RKO (cell line): Measurements from ENCODE around the gene HSPD1.
A peak's percentile ranks its signal among the peaks of the same experiment; 100 is the strongest.

ENCODE experiments used
- DNase-seq: peaks from one replicate; pipeline ENCODE4 v3.0.0-alpha.2; 2016; ENCODE audit warnings: low spot score

The HSPD1 gene

DNA sequence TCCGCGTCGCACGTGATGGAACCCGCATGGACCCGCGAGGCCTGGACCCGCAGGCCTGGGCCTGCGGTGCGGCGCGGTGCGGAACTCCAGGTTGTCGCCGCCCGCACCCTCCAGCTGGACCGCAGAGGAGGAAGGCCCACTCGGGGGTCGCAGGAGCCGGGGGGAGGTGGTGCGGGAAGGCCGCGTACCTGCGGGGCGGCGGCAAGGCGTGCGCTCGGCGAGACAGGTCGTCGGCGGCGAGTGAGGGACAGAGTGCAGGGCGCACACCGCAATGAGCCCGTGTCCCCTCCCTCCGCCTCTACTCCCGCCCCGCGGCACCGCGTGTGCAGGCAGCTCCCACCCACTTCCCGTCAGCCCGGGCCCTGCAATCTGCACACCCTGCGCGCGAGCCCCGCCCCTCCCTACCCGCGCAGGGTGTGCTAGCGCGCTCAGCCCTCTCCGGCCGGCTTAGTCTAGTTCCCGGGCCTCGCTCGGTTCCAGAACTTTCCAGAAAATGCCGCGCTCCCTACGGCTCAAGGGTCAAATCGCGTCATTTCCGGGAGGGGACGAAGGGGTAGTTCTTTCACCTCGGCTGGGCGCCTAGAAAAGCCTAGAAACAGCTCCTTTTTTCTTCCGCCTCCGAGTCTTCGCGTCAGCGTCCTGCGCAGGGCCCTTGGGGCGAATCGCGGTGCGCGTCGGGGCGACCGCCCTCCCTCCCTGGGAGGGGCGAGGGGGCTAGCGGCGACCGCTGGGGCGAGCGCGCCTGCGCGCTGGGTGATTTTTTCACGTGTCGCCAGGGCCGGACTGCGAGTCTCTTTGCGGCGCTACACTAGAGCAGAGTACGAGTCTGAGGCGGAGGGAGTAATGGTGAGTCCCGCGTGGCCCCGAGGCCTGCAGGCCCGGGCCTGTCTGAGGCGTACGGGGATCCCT, at the start of gene HSPD1, which contains the start of gene HSPE1:
HSPD1 (minus strand) TSS at position 247 of the 909 bp plus-strand sequence. CDS start 992 bp downstream, outside the sequence.
HSPE1 (plus strand) TSS at position 786 of the 909 bp plus-strand sequence; CDS start at position 844, 58 bp downstream.
- DNase-seq, result peak; percentile 99

DNA sequence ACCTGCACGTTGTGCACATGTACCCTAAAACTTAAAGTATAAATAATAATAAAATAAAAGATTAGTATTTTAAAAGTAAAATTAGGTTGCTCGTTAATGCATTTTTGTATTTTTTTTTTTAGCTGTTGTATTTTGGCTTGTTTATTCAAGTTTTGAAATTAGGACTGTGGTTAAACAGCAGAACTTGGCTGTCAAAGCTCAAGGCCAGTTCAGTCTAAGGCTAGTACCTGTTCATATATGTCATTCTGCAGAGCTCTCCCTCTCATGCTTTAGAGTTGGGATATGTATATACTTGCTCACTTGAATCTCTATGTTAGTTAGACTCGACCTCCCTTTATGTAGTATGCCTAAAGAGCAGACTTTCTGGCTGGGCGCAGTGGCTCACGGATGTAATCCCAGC, 48.9 kb upstream of the HSPD1 start:
- DNase-seq, result no peak

DNA sequence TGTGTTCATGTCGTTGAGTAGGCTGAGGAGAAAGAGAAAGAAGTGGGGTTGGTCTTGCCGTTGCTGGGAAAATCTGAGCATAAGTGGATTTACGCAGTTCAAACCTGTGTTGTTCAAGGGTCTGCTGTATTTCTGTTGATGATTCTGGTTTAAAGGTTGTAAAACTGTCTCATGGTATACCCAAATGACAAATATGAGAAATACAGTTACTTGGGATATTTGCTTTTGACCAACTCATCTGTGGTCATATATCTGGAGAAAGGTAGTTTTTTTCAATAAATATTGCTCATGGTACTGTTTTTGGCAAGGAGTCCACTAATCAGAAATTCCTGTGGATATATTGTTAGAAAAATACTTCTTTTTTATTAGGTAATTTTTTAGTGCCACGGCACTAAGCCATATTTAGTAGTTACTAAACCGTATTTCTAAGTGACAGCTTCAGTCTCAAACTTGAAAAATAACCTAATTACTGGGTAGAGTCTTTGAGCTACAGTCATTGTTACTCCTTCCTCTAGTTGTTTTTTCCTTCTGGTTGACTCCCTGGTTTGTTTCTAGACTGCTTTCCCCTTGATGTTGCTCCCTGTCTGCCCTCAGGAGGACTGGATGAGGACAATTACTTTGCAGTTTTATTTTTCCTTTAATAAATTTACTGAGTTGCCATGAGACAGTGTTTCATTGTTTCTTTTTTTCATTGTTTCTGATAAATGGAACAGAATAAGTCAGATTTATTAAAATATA, 47.7 kb upstream of the HSPD1 start:
- no peak for DNase-seq

DNA sequence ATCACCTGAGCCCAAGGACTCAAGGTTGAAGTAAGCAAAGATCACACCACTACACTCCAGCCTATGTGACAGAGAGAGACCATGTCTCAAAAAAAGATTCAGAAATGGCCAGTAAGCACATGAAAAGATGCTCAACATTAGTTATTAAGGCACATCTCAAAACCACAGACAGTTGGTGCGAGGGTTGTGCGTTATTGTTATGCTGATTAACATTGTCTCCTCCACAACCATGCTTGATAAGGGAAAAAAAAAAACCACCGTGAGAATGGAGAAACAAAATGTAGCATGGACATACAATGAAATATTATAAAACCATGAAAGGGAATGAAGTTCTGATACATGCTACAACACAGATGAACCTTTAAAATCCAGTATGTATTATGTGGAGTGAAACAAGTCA, 43.6 kb upstream of the HSPD1 start:
- DNase-seq, result no peak

DNA sequence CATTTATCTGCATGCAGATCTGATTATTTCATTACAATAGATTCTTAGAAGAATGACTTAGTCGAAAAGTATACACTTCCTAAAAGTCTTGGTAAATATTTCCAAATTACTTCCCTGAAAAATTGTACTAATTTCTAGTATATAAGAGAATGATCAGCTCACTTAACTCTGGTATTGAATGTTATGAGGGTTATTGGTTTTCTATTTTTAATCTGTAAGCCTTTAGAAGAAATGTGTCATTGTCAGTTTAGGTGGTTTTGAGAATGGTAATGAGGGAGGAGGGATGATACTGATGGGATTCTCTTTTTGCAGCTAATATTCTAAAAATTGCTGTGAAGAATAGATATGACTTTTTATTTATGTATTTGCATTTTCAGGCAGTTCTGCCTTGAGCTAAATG, 40.1 kb upstream of the HSPD1 start:
- no peak for DNase-seq

DNA sequence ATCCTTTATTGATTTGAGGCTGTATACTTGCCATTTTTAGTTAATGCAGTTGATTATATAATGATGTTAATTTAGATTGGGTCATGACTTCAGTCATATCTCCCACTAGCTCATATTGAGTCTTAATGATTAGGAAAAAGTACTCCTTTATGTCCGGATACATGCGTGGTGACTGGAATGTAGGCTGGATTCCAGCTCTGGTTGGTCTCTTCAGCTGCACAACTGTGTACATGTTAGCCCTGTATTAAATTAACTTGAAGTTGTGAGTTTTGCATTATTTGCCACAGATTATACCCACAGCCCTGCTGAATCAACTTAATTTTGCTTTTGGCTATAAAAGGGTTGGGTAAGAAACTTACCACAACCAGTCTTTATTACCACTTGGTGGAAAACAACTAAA, 38.8 kb upstream of the HSPD1 start:
- no peak for DNase-seq

DNA sequence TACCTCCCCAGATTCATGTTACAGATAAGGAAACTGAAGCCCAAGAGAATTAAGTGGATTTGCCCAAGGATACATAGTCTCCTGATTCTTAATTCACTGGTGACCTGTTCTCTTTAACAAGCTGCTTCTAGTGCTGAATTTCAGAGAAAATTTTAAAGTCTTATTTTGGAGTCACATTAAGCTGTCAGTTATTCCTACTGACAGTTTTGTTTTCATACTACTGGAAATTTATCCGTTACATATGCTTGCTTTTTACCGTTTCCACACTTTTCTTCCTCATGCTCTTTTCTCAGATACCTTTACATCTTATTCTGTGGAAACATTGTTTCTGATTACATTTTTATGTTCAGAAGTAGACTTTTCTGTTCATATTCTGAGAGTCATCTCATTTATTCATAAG, 17.5 kb upstream of the HSPD1 start:
- peak; percentile 25 for DNase-seq

DNA sequence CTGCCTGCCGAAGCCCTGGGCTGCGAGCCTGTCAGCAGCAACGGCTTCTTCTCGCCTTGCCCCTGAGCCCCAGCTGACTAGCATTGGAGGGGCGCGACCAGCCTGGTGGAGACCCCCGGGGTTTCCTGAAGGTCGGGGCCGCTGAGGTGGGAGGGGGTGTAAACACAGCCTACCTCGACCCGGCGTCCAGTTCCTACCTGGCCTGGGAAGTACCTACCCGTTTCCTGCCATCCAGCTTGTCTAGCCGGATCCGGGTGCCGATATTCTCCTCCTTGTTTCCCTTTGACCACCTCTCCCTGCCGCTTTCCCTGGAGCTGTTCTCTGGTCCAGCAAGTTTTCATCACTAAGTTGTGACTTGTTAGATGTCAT, 16.7 kb upstream of the HSPD1 start:
- DNase-seq, result peak; percentile 59

DNA sequence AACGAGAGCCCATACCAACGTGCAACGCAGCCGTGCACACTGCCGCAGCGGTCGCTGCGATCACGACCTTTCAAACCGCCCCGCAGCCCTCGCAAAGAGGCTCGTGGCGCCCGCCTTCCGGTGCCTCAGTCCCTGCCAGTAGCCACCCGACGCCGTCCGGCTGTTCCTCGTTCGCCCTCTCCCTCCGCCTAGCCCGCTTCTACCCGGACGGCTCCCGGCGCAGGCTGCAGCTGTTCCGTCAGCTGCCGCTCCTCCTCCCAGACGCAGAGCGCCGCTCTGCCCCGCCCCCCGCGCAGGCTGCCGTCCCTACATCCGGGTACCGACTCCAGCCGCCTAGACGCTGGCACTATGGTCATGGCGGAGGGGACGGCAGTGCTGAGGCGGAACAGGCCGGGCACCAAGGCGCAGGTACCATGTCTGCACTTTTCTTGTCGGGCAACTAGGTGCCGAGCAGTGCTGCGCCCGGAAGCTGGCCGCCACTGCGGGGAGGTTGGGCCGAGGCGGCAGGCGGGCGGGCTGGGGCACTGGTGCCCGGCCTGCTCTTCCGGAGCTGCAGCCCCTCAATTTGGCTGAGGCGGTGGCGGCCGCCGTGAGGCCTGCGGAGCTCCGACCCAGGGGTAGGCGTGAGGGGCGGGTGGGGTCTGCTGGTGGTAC, 16.2 kb upstream of the HSPD1 start, which contains the start of gene MOB4:
MOB4 (plus strand) TSS at position 328 of the 654 bp plus-strand sequence; CDS start at position 349, 21 bp downstream.
- peak; percentile 95 for DNase-seq

DNA sequence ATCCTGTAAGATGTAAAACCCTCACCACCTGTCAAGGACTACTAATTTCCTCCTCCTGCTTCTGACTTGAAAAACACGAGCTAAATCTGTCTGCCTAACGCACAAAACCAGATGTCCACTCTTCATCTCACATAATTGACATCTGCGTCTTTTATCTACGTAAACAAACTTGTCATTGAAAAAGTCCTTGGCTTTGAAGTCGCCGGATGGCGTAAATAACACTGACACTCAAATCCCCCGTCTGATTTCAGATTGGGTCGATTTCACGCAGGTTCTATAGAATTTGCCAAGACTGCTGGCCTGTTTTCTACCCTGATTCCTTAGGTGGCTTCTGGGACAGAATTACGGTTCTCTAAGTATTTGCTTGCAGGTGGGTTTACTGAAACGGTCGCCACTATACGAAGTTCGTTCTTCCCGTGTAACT, 15.7 kb upstream of the HSPD1 start:
- peak; percentile 40 for DNase-seq

DNA sequence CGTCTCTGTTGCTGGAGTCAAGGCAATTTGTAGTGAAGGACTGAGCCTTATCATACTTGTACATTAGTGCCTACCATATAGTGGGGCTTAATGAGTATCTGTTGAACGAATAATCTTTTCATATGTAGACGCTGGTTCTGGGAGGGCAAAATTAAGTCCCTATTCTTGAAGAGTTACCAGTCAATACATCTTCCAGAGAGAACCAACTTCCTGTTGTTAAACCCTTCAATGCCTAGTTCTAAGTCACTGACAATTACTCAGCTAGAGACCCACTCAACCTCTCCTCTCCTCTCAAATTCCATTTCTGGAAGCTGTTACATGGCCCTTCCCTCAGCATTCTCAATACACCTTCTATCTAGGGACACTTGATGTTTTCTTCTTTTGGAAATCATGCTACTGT, 15.1 kb upstream of the HSPD1 start:
- DNase-seq, result peak; percentile 67

DNA sequence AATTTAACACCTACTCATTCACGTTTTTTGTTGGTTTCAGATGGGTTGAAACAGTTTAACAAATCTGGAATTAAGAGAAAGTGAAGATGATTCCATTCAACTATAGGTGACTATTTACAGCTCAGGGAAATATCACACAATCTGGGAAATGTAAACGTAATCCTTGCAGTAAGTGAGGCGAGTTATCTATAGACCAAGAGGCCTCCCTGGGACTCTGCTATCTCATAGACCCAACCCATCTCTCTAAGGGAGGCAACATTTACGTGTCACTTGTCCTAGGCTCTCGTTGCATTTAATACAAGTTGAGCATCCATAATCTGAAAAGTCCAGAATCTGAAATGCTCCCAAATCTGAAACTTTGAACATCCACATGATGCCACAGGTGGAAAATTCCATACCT, 14.3 kb upstream of the HSPD1 start:
- no peak for DNase-seq

DNA sequence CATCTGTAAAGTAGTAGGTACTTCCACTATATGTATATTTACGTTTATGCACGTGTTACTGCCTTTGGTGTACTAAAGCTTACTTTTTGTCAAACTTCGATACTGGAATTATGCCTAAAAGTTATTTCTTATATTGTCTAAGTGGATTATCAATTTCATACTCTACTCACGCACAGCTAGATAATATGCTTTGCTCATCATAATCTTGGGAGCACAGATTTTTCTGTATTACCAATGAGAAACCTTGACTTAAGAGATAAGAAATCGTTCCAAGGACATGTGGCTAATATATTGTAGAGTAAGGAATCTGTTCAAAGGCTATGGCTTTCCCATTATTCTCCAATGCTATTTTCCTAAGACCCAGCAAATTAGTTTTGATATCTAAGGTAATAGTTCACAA, 7.0 kb upstream of the HSPD1 start:
- DNase-seq, result no peak

DNA sequence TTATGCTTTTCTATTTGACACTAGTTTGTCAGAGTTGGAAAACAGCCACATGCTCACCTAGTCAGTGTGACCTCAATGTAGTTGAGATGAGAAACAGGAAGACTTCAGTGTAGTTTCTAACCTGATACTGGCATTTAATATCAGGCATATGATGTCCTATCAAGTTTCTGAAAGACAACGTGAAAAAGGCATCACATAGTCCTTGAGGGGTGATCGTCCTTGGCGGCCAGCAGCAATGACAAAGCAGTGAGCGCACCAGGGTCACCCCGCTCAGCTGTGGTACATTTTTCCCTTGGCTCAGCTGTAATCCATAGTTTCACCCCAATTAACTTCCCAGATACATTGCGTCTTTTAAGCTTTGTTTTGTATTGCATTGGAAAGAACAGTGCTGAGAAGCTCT, 4.9 kb upstream of the HSPD1 start:
- DNase-seq, result no peak

DNA sequence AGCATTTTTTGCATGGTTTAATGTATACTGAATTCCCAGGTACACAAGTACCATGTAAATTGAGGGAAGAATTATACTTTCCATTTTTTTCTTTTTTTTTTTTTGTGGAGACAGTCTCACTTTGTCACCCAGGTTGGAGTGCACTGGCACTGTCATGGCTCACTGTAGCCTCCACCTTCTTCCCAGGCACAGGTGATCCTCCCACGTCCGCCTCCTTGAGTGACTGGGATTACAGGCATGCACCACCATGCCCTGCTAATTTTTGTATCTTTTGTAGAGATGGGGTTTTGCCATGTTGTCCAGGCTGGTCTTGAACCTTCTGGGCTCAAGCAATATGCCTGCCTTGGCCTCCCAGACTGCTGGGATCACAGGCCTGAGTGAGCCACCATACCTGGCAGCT, 4.4 kb upstream of the HSPD1 start:
- DNase-seq, result no peak

DNA sequence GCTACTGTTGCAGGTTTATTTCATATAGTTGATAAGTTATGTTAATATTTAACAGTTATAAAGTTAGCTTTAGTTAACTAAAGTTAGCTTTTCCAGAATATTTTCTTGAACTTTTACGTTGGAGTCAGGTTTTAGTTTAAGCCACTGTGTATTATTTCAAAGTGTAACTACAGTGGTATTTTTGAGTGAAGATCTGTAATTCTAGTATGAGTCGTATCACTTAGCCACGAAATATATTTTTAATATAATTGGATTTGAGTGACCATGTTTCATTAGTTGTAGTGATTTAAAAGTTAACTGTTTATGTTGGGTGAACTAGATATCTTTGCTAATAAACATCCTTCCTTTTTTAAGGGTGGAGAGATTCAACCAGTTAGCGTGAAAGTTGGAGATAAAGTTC, 3.0 kb upstream of the HSPD1 start:
- no peak for DNase-seq

DNA sequence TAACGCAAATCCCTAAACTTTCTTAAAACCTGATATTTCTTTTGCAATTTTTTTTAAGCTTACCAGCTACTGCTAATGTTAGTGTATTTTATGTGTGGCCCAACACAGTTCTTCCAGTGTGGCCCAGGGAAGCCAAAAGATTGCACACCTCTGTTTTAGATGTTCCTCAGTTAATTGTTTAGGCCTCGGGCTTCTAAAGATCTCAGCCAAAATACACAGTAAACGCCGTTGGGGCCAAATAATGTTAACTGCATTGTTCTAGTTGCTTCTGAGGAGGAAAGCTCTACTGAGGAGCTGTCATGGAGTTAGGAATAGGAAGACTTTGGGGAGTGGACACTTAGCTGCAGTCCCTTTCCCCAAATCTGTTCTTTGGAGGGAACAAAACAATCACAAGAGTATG, 2.6 kb upstream of the HSPD1 start:
- DNase-seq, result no peak

DNA sequence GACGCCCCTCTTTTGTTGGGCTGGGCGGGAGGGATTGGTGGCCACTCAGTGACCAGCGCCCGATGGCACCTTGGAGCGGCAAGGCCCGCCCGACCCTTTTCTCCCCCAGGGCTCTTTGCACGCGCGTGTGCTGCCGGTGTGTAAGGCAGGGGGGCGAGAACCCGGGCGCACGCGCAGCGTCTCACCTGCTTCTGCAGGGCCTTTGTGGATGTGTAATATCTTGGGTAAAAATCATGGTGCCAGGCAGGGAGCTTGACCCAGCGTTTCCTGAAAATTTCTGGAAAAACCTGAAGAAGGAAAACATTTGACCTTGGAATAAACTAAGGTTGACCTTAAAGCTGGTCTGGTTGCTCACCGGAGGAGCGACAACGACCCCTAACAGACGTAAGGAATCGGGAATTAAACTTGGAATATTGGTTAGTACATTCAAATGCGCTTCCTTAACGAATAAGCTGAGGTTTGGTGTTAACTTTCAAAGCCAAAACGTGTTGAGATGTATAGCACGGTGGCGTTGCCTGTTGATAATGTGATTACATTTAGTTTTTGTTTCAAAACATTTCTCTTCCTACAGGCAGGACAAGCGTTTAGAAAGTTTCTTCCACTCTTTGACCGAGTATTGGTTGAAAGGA, 977 bp upstream of the HSPD1 start:
- peak; percentile 42 for DNase-seq

DNA sequence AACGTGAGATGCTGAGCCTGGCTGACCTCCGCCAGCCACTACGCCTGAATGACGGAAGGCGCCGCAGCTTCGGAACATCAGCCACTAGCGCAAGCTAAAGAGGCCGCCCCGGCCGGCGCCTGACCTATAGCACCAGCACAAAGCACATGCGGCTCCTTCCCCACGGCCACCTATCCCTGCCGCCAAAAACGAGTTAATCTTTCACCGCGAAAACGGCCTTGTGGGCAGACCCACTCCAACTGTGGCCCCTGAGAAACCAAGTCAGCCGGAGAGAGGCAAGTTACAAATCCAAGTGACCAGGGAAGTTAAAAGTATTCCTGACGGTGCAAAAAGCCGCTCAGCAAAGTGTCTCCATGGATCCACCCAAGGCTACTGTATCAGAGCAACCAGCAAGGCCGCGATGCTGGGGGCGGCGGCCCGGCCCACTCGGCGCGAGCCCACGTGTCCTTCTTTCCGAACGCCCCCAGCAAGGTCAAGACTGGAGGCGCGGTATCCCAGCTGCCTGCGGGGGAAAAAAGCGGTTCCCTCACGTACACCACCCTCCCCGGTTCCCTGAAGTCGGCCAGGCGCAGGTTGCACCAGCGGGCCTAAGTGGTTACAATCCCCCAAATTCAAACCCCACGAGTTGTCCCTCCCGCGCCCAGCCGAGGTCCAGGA, 575 bp downstream of the HSPD1 start:
- DNase-seq, result peak; percentile 75

DNA sequence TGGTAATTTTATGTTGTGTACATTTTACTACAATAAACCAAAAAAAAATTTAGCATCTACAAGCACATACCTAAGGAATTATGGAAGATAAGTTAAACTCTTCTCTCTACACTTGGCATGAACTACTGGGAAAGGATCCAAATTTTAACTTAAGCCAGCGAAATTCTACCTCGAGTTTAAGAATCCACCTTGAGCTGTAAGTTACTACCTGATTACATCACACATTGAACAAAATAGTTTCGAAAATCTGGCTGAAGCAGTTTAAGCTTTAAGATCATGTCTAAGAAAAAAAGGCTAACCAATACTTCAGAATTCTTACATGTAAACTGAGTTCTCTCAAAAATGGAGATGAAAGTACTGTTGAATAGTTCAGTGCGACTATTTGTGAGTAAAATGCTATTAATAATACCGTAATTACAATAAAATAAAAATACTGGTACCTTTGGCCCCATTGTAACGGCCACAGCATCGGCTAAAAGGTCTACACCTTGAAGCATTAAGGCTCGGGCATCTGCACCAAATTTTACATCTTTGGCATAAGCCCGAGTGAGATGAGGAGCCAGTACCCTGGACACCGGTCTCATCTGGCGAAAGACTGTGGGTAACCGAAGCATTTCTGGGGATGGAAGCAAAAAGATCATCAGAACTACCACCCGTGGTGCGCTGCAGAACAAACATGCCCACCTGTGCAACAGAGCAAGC, 1.3 kb downstream of the HSPD1 start:
- DNase-seq, result no peak

DNA sequence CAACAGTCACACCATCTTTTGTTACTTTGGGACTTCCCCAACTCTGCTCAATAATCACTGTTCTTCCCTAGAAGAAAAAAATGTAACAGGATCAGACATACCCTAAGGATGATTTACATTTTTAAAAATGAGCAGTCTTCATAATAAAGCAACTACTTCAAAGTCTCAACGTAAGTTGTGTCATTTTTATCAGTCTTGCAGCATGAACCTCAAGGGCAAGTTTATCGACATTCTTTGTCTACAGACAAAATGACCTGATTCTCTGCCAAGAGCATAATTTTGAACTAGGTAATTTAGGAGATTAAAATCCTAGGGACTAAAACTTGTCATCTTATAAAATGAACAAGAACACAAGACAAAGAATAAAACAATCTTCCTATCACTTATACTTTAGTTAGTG, 2.3 kb downstream of the HSPD1 start:
- no peak for DNase-seq
